Astrocyte of the cerebellum (primary cell): ENCODE measurements around the gene UMODL1.
"Not testable (repeated sequence)": the region's sequence is repeated elsewhere in the genome, so short reads cannot be mapped to it uniquely, and the experiment has no call there.

ENCODE experiments used
- DNase-seq: peaks from one replicate; pipeline ENCODE4 v3.0.0-alpha.2; 2011; ENCODE audit warnings: low read depth
- H3K4me3 ChIP-seq: 2 replicates; pipeline ENCODE4 v1.5.1; 2011; ENCODE audit warnings: mild to moderate bottlenecking, low read depth, low read length, moderate library complexity
- CTCF ChIP-seq: IDR thresholded peaks from 2 replicates; pipeline ENCODE4 v1.5.1; 2012; ENCODE audit warnings: low read length, low read depth, moderate library complexity, mild to moderate bottlenecking; ENCODE audit errors: missing control alignments
- in situ Hi-C: cut with HindIII; loops from 2 replicates; pipeline ENCODE4 v1.10.0; 2017; ENCODE audit warnings: low sequenced_read_pairs

Gene UMODL1

GRCh38 chr21:42174173-42174572, 103.1 kb downstream of the UMODL1 start:
- in situ Hi-C loops = no loop called here
- no peak for TF ChIP-seq CTCF
- no peak for DNase-seq
- H3K4me3 ChIP-seq = no peak overlapping the region

GRCh38 chr21:42175110-42175710, 104.1 kb downstream of the UMODL1 start:
- in situ Hi-C loops = no loop called here
- no peak for TF ChIP-seq CTCF
- no peak overlapping the region for H3K4me3 ChIP-seq
- DNase-seq = no peak

- in situ Hi-C loops = no loop called here
- no peak overlapping the region for H3K4me3 ChIP-seq
- DNase-seq = no peak
- TF ChIP-seq CTCF = no peak
Measured at GRCh38 chr21:42176859-42177258, 105.7 kb downstream of the UMODL1 start.

- TF ChIP-seq CTCF = no peak
- in situ Hi-C loops = no loop called here
- no peak for DNase-seq
- H3K4me3 ChIP-seq = no peak overlapping the region
Measured at GRCh38 chr21:42179316-42179715, 108.2 kb downstream of the UMODL1 start.

- DNase-seq, in situ Hi-C loops, H3K4me3 ChIP-seq: not testable (repeated sequence)
Measured at GRCh38 chr21:42180001-42180400, 108.9 kb downstream of the UMODL1 start.

GRCh38 chr21:42182713-42183371, 111.7 kb downstream of the UMODL1 start:
- no peak for DNase-seq
- no peak for TF ChIP-seq CTCF
- H3K4me3 ChIP-seq = no peak overlapping the region
- in situ Hi-C loops = no loop called here
